DND-41 (cell line): ENCODE data around the gene USP44.
A peak's percentile ranks its signal among the peaks of the same experiment; 100 is the strongest.

ENCODE experiments used
- ATAC-seq: fragments of 200-7000 bp; cut with Tn5 transposase; 3 replicates; pipeline ENCODE4 v1.9.1; 2021; ENCODE audit warnings: low read depth; ENCODE audit not compliant: insufficient read depth
- DNase-seq: peaks from one replicate; pipeline ENCODE4 v3.0.0-alpha.2; 2020
- H2AFZ ChIP-seq: 2 replicates; pipeline ENCODE4 v1.6.0; 2012; ENCODE audit warnings: low read depth, low read length
- H3K27ac ChIP-seq: 2 replicates; pipeline ENCODE4 v1.5.1; 2012; ENCODE audit warnings: low read length, inconsistent platforms
- H3K27me3 ChIP-seq: fragments of 200-600 bp; sonication (generic); 2 replicates; pipeline ENCODE4 v1.6.0; 2012; ENCODE audit warnings: low read length, mild to moderate bottlenecking, inconsistent platforms; ENCODE audit not compliant: insufficient read depth, poor library complexity
- H3K36me3 ChIP-seq: 2 replicates; pipeline ENCODE4 v1.5.1; 2012; ENCODE audit warnings: low read length, inconsistent platforms; ENCODE audit not compliant: insufficient read depth
- H3K4me1 ChIP-seq: 2 replicates; pipeline ENCODE4 v1.5.1; 2012; ENCODE audit warnings: mild to moderate bottlenecking, low read length; ENCODE audit not compliant: insufficient read depth
- H3K4me2 ChIP-seq: 2 replicates; pipeline ENCODE4 v1.6.0; 2012; ENCODE audit warnings: mild to moderate bottlenecking, moderate library complexity, low read length, inconsistent platforms; ENCODE audit not compliant: insufficient read depth
- H3K4me3 ChIP-seq, 2 experiments: fragments of 200-600 bp in 1 of 2; shearing (Covaris generic) in 1 of 2; 2 replicates each; pipeline ENCODE4 v1.5.1; 2012 to 2016; ENCODE audit warnings: inconsistent platforms in 2 of 2, low read length in 2 of 2, mild to moderate bottlenecking in 2 of 2, low read depth in 1 of 2, moderate library complexity in 1 of 2
- H3K79me2 ChIP-seq: 2 replicates; pipeline ENCODE4 v1.6.0; 2012; ENCODE audit warnings: low read length, inconsistent platforms; ENCODE audit not compliant: insufficient read depth
- H3K9ac ChIP-seq: 2 replicates; pipeline ENCODE4 v1.6.0; 2012; ENCODE audit warnings: low read depth, mild to moderate bottlenecking, inconsistent platforms, low read length, moderate library complexity
- H3K9me3 ChIP-seq: 2 replicates; pipeline ENCODE4 v1.5.1; 2012; ENCODE audit warnings: low read length, moderate library complexity, mild to moderate bottlenecking, inconsistent platforms; ENCODE audit not compliant: insufficient read depth, severe bottlenecking
- H4K20me1 ChIP-seq: 2 replicates; pipeline ENCODE4 v1.6.0; 2012; ENCODE audit warnings: low read length; ENCODE audit not compliant: insufficient read depth
- CTCF ChIP-seq: IDR thresholded peaks from 2 replicates; pipeline ENCODE4 v1.5.1; 2012; ENCODE audit warnings: borderline replicate concordance, low read length, moderate library complexity, mild to moderate bottlenecking; ENCODE audit not compliant: poor library complexity, severe bottlenecking; ENCODE audit errors: extremely low read depth
- EZH2 ChIP-seq: IDR thresholded peaks from 3 replicates; pipeline ENCODE4 v1.6.1; 2012; ENCODE audit warnings: borderline replicate concordance, low read depth, mild to moderate bottlenecking, moderate library complexity, low read length, inconsistent platforms; ENCODE audit not compliant: severe bottlenecking

The USP44 gene

GRCh38 chr12:95583933-95584332 lies 32.7 kb upstream of the USP44 start:
- no peak overlapping the region for H3K4me2 ChIP-seq
- DNase-seq (no peak), ATAC-seq (no peak)
- no peaks in the 10 kb centered on the region for H3K4me1 ChIP-seq
- TF ChIP-seq CTCF (no peak), EZH2 (no peak)
- no peaks in the 10 kb centered on the region for H3K36me3 ChIP-seq
- H3K9ac ChIP-seq: no peak overlapping the region
- no peaks in the 10 kb centered on the region for H4K20me1 ChIP-seq
- no peaks in the 10 kb centered on the region for H3K9me3 ChIP-seq
- no peak overlapping the region for H3K27ac ChIP-seq
- no peaks in the 10 kb centered on the region for H3K79me2 ChIP-seq
- no peak overlapping the region for H2AFZ ChIP-seq
- H3K4me3 ChIP-seq: no peak overlapping the region
- H3K27me3 ChIP-seq: no peaks in the 10 kb centered on the region

GRCh38 chr12:95582230-95583058 lies 31.2 kb upstream of the USP44 start:
- H4K20me1 ChIP-seq: no peaks in the 10 kb centered on the region
- DNase-seq: no peak
- H3K4me2 ChIP-seq: no peak overlapping the region
- H3K79me2 ChIP-seq: no peaks in the 10 kb centered on the region
- no peaks in the 10 kb centered on the region for H3K27me3 ChIP-seq
- H3K36me3 ChIP-seq: no peaks in the 10 kb centered on the region
- peak; percentile 45; the same call in 1 of the 3 replicates for ATAC-seq
- no peak overlapping the region for H2AFZ ChIP-seq
- no peaks in the 10 kb centered on the region for H3K4me1 ChIP-seq
- TF ChIP-seq EZH2 (no peak), CTCF (peak; percentile 46)
- H3K27ac ChIP-seq: no peak overlapping the region
- H3K9me3 ChIP-seq: no peaks in the 10 kb centered on the region
- no peak overlapping the region for H3K9ac ChIP-seq
- H3K4me3 ChIP-seq: no peak overlapping the region

- no peak for TF ChIP-seq CTCF
- TF ChIP-seq EZH2: no peak
- H3K27me3 ChIP-seq: no peaks in the 10 kb centered on the region
Observed at GRCh38 chr12:95577820-95578219, 26.5 kb upstream of the USP44 start.

More at GRCh38 chr12:95577820-95578219, 26.5 kb upstream of the USP44 start:
- Histone ChIP-seq H3K79me2 (no peaks in the 10 kb centered on the region), H3K4me3 (no peak overlapping the region), H3K36me3 (no peaks in the 10 kb centered on the region), H3K4me2 (no peak overlapping the region), H3K27ac (no peak overlapping the region), H4K20me1 (no peaks in the 10 kb centered on the region), H3K9me3 (no peaks in the 10 kb centered on the region), H2AFZ (no peak overlapping the region), H3K4me1 (peaks cover 7% of the 10 kb centered on the region; the same call in 1 of the 2 replicates), H3K9ac (no peak overlapping the region)
- no peak for DNase-seq
- ATAC-seq: no peak
